HCT116 (cell line): ENCODE data around the gene GNG12. TPM values are rescaled to one million over a fixed set of nuclear protein-coding genes. Genes with fewer than 3 reads are reported as not detected.

Experiments
- CBX3 ChIP-seq: IDR thresholded peaks from 2 replicates; pipeline ENCODE4 v1.6.1; 2012; ENCODE audit warnings: low read depth
- EGR1 ChIP-seq: IDR thresholded peaks from 2 replicates; pipeline ENCODE4 v1.6.1; 2012; ENCODE audit warnings: low read depth
- ELF1 ChIP-seq: IDR thresholded peaks from 2 replicates; pipeline ENCODE4 v1.6.1; 2012; ENCODE audit warnings: low read depth, borderline replicate concordance
- EZH2phosphoT487 ChIP-seq: fragments of 200-600 bp; IDR thresholded peaks from 2 replicates; pipeline ENCODE4 v1.6.1; 2018; ENCODE audit warnings: antibody characterized with exemption, borderline replicate concordance
- FOSL1 ChIP-seq: IDR thresholded peaks from 2 replicates; pipeline ENCODE4 v1.6.1; 2012; ENCODE audit warnings: low read depth
- POLR2AphosphoS5 ChIP-seq: IDR thresholded peaks from 2 replicates; pipeline ENCODE4 v1.6.1; 2011; ENCODE audit warnings: mild to moderate bottlenecking, low read depth, low read length, moderate library complexity
- RAD21 ChIP-seq: IDR thresholded peaks from 2 replicates; pipeline ENCODE4 v1.6.1; 2012; ENCODE audit warnings: low read depth, mild to moderate bottlenecking
- REST ChIP-seq: IDR thresholded peaks from 2 replicates; pipeline ENCODE4 v1.6.1; 2012; ENCODE audit warnings: low read depth
- SIN3A ChIP-seq: IDR thresholded peaks from 2 replicates; pipeline ENCODE4 v1.6.1; 2012; ENCODE audit warnings: low read depth
- SP1 ChIP-seq: IDR thresholded peaks from 2 replicates; pipeline ENCODE4 v1.6.1; 2012; ENCODE audit warnings: low read depth
- TCF7L2 ChIP-seq: IDR thresholded peaks from 2 replicates; pipeline ENCODE4 v1.7.0; 2011; ENCODE audit warnings: borderline replicate concordance, inconsistent platforms; ENCODE audit not compliant: insufficient read depth, insufficient read length; ENCODE audit errors: extremely low read depth
- ZBTB33 ChIP-seq: IDR thresholded peaks from 2 replicates; pipeline ENCODE4 v1.6.1; 2011; ENCODE audit warnings: mild to moderate bottlenecking, low read length, moderate library complexity; ENCODE audit not compliant: insufficient replicate concordance; ENCODE audit errors: extremely low read depth
- total RNA-seq: library from RNA; stranded (reverse); gene quantifications from one replicate; pipeline ENCODE4 v1.2.1, GENCODE V29; 2021; ENCODE audit not compliant: unreplicated experiment

GNG12 gene
- total RNA-seq, 1 experiment from 2014 or later: 49.6 TPM

- TF ChIP-seq REST (no peak), ELF1 (no peak), FOSL1 (no peak), TCF7L2 (no peak), SIN3A (no peak), POLR2AphosphoS5 (no peak), RAD21 (no peak), EZH2phosphoT487 (no peak), CBX3 (no peak), EGR1 (no peak), ZBTB33 (no peak), SP1 (no peak)
Measured at GRCh38 chr1:67855444-67855843, 22.2 kb upstream of the GNG12 start (continued).
